Effector CD8-positive, alpha-beta T cell (primary cell): Measurements from ENCODE around the gene EPHA10.
"Not testable (repeated sequence)": the region's sequence is repeated elsewhere in the genome, so short reads cannot be mapped to it uniquely, and the experiment has no call there.

Experiments used
- DNase-seq: peaks from one replicate; lab custom pipeline; 2025; lab: John Stamatoyannopoulos, UW

The EPHA10 gene

DNA sequence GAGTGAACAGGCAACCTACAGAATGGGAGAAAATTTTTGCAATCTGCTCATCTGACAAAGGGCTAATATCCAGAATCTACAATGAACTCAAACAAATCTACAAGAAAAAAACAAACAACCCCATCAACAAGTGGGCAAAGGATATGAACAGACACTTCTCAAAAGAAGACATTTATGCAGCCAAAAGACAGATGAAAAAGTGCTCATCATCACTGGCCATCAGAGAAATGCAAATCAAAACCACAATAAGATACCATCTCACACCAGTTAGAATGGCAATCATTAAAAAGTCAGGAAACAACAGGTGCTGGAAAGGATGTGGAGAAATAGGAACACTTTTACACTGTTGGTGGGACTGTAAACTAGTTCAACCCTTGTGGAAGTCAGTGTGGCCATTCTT, 6.5 kb upstream of the EPHA10 start:
- DNase-seq: not testable (repeated sequence)

DNA sequence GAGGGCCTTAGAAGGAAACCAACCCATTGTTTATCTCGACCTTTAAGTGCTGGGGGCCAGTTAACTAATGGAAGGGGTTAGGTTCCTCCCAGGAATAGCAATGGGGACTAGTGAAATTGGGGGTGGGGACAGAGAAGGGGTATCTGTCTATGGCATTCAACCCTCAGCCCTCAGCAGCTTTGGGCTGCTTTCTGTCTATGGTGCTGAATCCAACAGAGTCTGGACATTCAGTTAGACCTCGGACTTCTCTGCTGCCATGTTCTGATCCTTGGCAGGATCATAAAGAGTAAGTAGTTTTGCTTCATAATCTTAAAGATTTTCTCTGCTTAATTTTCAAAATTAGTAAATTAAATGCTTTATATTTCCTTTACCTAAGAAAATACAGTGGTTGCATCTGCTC, 2.6 kb upstream of the EPHA10 start:
- no peak for DNase-seq

DNA sequence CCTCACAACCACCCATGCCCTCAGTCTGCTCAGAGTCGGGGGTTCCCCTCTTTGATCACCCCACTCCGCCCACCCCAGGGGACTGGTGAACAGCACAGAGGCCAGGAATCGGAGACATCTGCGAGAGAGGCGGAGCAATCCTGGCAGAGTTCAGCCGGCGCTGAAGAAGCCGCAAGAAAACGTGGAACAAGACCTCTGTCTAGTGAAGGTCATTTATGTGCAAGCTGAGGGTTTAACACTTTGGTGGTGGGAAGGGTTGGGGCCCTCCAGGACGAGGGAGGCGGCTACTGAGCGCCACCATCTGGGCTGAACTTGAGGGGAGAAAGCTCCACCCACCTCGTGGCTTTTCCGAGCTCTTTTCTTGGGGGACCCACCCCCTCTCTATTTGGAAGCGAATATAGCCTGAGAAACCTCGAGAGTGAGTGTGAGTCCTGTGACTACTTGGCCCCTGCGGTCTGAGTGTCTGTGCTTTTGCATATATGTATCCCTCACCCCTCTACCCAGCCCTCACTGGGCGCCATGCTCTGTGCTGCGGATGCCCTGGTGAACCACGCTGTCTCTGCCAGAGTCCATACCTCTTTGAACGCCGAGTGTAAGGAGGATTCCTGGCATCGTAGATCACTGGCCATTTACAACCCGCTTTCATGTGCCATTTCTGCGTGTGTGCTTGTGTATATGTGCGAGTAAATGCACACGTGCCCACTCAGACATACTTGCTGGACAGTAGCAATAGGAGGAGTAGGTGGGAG, 1.2 kb upstream of the EPHA10 start:
- DNase-seq: no peak

DNA sequence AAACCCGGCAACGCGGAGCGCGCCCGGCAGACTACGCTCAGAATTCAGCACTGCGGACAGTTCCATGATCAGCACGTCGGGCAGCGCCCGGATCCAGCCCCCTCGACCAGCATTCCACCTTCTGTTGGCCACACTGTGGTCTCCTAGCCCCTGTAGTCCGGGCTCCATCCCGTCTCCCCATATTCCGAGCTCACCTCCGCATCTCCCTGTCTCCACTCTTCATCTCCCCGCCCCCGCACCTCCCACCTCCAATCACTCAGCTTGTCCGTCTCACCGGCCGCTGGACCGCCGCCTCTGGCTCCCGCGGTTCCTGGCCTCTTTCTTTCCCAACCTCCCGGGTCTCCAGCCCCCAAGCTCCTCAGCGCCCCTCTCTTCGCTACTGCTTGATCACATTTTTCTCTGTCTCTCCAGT, 500 bp downstream of the EPHA10 start:
- no peak for DNase-seq

DNA sequence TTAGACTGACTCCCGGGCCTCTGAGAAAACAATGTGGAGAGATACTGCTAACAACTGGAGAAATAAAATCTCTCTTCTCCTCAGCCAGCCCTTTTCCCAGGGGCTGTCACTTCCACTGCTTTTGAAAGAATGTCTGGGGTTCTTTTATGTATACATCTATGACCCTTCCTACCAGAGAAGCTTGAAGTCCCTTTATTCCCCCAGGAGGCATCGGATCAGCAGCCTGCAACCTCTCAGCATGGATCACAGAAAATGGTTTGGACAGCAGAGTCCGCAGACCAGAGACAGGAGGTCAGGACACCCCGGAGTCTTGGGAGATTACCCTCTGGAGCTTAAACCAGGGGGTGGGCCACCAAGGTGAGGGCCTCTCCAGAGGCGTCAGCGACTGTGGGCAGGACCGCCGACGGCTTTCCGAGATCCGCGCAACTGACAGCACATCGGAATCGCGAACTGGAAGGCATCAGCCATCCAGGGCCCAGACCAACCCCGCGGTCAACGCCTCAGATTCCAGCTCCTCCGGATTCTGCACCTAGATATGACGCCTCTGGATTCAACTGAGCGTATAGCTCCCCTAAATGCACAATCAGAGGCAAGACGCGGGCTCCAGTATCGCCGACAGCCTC, 1.0 kb downstream of the EPHA10 start:
- DNase-seq: no peak

DNA sequence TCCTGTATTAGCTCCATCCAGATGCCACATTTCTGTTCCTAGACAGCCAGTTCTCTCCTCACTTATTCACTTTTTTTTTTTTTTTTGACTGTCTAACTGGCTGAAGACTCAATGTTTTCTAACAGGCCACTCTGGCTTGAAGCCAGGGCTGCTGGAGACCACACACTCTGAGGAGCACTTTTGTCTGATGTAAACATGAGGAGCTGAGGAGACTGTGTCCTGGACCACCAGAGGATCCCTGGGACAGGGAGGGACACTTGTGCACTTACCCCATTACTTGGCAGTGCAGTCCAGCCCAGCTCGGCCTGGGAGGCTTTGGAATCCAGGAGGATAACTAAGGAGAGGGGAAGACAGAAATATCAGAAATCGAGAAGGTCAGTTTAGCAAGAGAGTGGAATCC, 2.4 kb downstream of the EPHA10 start:
- no peak for DNase-seq

DNA sequence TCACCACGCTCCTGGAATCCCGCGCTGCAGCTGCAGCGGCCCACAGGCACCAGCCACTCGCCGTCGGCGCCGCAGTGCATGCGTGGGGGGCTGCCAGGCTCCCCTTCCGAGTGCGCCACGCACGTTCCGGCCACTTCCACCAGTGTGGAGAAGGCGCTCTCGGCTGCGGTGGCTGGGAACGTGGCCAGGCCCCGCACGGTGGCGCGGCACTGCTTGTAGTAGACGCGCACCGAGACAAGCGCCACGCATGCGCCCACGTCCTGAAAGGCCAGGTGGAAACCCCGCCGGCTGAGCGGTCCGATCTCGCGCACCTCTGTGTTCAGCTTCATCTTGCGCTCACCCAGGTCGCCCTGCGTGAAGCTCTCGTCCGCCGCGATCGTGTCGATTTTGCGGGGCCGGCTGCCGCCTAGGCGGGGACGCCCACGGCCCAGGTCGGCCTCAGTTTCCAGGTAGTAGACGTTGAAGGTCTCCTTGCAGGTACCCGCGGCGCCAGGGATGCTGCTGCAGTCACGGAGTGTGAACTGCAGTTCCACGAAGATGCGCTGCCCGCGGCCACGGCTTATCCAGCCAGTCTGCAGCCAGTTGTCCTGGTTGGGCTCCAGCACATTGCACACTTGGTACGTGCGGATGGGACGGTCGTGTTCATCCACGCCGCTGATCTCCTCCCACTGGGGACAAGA, 3.4 kb downstream of the EPHA10 start:
- DNase-seq: no peak

DNA sequence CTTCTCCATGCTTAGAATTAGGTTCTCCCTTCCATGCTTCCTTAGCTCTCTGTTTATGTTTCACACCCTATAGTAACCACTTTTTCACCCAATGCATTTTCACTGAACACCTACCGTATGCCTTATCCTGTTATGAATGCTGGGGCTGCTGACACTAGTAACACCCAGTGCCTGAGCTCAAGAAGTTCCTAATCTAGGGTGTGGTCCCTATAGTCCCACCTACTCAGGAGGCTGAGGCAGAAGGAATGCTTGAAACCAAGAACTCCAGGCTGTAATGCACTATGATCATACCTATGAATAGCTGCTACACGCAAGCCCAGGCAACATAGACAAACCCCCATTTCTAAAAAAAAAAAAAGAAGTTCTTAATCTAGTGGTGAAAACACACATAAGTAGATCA, 5.5 kb downstream of the EPHA10 start:
- DNase-seq: no peak

DNA sequence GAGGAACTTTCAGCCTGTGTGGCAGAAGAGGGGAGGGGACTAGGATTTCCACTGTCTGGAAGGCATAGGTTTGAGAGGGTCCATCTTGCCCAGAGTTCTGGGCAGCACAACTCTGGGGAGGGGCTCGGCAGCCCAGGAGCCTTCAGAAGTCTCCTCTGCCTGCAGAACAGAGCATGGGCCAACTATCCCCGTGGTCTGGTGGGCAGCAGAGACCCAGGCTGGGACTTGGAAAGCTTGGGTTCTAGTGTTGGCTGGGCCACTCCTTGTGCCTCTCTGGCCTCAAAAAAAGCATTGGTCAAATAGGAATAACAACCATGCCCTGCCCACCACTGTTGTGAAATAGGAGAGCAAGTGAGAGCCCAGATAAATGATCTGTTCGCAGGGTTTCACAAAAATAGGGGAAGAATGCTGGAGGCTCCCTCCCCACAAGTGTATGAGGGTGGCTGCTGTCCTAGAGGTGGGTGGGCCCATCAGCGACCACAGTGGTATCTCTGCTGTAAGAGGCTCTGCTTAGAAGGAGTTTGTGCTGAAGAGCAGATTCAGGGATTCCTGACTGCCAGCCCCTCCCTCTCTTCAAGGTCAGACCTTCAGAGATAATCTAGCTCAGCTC, 8.9 kb downstream of the EPHA10 start:
- DNase-seq: no peak

DNA sequence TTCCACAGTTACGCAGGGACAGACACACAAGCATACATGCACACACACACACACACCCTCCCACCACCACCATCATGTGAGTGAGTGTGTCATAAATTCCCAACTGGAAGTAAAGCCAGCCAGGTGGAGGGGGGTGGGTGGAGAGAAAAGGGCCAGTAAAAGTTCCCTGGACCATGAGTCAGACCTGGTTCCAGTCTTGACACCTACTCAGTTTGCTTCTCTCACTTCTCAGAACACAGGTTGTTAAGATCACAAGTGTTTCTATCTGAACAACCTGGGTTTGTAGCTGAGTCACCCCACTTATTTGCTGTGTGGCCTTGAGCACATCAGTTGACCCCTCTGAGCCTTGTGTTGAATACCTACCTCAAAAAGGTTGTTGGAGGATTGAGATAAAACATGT, 9.6 kb downstream of the EPHA10 start:
- no peak for DNase-seq

DNA sequence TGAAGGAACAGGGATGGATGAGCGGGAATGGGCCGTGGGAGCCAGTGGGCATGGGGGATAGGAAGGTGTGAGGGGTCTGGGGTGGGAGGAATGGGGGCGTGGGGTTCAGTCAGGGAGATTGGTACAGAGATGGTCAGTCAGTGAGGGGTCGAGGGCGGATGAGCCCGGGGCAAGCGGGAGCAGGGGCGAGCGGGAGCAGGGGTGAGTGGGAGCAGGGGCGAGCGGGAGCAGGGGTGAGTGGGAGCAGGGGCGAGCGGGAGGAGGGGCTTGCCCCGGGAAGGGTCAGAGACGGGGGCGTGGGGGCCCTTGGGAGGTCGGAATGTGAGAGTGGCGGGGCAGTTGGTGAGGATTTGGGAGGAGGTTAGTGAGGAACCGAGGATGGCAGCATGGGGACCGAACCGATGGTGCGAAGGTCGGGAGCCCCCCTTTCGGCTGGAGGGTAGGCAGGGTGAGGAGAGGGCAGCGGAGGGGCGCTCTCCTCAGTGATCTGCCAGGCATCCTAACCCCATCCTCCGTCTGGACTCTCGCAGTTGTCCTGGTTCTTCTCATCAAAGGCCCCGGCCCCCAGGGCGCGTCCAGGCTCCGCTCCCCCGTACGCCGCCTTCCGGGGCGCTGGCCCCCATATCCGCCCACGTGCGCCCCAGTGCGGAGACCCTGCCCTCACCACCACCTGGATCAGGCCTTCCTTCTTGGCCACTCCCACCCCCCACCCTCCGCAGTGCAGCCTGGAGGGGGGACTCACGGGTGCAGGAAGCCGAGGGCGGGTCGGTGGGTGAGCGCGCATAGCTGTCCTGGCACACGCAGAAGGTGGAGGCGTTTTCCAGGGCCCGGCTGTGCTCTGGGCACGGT, 11.2 kb downstream of the EPHA10 start:
- DNase-seq: no peak

DNA sequence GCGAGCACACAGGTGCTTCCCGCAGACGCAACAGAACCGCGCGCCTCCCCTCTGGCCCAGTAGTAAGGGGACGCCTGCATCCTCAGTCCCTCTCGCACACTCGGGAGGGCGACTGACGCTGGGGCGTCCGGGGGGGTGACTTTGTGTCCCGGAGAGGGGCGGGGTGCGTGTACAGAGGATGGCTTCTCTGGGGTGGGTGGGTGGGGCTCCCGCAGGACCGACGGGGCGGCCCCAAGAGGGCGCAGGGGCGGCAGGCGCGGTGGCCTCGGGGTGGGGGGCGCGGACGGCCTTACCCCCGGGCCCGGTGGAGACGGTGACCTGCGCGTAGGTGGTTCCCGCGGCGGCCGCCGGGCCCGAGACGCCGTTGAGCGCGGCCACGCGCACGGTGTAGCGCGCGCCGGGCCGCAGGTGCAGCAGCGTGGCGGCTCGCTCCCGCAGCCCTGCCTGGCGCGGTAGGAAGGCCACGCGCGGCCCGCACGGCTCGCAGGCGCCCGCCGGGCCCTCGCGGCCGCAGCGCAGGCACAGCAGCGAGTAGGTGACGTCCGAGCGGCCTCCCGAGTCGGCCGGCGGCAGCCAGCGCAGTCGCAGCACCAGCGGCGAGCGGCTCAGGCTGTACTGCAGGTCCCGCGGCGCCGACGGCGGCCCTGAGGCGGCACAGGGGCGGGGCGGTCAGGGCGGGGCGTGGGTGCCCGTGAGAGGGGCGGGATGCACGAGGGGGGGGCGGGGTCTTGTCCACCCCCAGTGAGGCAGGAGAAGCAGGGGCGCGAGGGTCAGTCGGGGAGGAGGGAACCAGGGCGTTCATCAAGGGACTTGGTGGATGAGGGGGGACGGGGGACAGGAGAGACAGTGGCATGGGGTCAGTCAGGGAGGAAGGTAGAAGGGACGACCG, 12.1 kb downstream of the EPHA10 start:
- no peak for DNase-seq

DNA sequence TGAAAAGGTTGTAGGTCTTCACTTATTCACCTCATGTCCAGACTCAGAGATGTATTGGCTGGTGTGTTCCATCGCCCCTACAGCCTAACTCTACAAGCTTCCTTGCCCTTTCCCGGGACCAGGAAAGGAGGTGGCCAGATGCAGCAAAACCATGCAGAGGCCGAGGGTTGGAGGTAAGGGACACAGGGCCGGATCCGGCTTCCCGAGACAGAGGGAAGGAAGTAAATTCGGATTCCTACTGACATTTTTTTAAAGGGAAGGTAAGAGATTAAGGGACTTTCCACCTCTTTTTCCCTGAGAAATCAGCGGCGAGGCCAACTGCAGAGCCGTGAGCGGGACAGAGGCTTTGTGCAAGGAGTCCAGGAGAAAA, 12.7 kb downstream of the EPHA10 start:
- DNase-seq: no peak

DNA sequence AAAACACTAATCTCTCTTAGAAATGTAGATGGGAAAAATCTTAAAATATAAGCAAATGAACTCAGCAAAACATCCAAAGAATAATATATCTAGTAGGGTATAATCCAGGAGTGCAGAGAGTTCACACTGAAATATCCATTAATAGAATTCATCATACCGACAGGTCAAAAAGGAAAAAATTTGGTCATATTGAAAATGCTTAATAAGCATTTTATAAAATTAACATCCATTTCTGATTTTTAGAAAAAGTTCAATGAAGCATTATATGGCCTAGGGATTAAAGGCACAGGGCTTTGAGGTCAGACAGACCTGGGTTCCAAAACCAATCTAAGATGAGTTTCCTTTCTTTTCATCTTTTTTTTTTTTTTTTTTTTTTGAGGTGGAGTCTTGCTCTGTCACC, 16.4 kb downstream of the EPHA10 start:
- no peak for DNase-seq

DNA sequence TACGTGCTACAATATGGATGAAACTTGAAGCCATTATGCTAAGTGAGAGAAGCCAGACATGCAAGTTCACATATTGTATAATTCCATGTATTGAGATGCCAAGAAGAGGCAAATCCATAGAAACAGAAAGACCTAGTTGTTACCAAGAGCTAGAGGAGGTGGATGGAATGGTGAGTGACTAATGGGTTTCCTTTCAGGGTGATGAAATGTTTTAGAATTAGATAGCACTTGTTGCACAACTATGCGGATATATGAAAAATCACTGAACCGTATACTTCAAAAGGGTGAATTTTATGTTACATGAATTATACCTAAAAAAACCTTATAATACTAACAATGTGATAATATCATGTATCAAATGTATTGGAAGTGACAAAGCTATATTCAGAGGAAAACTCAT, 18.1 kb downstream of the EPHA10 start:
- no peak for DNase-seq

DNA sequence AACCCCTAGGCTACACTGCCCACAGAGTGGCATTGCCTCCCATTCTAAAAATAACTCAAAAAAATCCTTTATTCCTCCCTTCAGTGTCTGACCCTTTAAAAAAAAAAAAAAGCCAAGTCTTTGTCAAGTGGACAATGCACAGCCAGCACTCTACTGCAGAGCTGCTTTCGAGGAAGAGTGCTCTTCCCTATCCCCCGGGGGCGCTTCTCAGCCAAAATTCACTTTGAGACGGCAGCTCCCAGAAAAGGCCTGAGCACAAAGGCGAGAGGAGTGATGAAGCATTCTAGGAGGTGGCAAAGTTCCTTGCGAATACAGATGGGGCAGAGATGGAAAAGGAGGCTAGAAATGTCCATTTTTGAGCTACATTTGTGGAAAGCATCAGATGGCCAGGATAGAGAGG, 23.3 kb downstream of the EPHA10 start:
- DNase-seq: no peak

DNA sequence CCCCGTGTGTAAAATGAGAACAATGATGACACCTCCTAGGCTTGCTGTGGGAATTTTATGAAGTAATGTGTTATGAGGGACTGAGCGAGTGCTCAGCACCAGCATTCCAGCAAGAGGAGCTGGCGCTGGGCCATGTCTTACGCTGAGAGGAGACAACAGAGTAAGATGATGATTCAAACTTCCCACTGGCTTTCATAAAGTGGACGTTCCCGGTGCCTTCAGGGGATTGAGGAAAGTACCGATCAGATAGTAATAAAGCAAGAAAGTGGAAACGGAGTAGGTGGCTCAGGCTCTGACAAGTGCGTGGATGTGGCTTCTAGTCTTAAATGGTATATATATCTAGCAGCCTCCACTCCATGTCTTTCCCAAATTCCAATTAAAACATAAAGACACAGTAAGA, 23.8 kb downstream of the EPHA10 start:
- no peak for DNase-seq

DNA sequence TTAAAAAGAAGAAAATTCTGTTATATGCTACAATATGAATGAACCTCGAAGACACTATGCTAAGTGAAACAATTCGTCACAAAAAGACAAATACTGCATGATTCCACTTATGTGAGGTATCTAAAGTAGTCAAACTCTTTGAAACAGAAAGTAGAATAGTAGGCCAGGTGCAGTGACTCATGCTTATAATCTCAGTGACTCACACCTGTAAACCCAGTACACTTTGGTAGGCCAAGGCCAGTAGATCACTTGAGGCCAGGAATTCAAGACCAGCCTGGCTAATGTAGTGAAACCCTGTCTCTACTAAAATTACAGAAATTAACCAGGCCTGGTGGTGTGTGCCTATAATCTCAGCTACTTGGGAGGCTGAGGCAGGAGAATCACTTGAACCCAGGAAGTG, 25.7 kb downstream of the EPHA10 start:
- no peak for DNase-seq

DNA sequence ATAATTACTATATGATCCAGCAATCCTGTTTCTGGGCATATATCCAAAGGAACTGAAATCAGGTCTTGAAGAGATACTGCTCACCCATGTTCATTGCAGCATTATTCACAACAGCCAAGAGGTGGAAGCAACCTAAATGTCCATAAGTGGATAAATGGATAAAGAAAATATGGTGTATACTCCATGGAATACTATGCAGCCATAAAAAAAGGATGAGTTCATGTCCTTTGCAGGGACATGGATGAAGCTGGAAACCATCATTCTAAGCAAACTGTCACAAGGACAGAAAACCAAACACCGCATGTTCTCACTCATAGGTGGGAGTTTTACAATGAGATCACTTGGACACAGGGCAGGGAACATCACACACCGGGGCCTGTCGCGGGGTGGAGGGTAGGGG, 26.3 kb downstream of the EPHA10 start:
- DNase-seq: not testable (repeated sequence)

DNA sequence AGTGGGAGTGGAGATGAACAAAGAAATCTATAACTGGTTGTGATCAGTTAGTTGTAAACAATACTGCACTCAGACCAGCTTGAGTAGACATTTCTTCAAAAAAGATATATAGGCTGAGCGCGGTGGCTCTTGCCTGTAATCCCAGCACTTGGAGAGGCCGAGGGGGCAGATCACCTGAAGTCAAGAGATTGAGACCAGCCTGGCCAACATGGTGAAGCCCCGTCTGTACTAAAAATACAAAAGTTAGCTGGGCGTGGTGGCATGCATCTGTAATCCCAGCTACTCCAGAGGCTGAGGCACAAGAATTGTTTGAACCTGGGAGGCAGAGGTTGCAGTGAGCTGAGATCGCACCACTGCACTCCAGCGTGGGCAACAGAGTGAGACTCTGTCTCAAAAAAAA, 26.9 kb downstream of the EPHA10 start:
- not testable (repeated sequence) for DNase-seq
